Measurements from ENCODE around the gene XAB2. TPM values are rescaled to one million over a fixed set of nuclear protein-coding genes. Genes with fewer than 3 reads are reported as not detected.

XAB2 gene
- total RNA-seq, 2 experiments from 2014 or later: 118 to 121 TPM

DNA sequence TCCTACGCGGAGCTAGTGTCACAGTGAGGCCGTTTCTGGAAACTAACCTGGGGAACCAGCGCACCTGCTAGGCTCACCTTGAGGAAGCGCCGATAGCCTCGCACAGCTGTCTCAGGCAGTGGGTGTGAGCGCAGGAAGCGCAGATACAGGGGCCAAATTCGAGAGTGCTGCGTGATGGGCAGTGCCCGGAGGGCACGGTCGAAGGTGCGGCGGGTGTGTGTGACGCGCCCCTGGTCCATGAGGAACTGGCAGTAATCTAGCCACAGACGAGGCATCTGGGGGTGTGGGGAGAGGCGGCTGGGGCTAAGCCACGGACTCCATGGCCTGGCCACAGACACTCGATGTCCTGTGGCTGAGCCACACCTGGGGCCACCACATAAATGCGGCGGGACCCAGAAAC lies 2.2 kb downstream of the XAB2 start:
- H3K27me3 ChIP-seq (ENCODE audit: control insufficient read depth in 1 of 2, insufficient read depth in 2 of 2, low read length in 2 of 2): no peaks in the 10 kb centered on the region
- Mint-ChIP-seq H3K9me3 (no peaks in the 10 kb centered on the region), H3K27ac (no peak overlapping the region), H3K4me1 (ENCODE audit: low read depth) (peaks cover 38% of the 10 kb centered on the region), H3K27me3 (no peaks in the 10 kb centered on the region), H3K36me3 (ENCODE audit: low read depth) (peaks cover 67% of the 10 kb centered on the region), H3K4me3 (peak overlapping the region; percentile 62)
- ATAC-seq (ENCODE audit: poor library complexity) (no peak), DNase-seq (no peak)
- no peak overlapping the region for H3K4me3 ChIP-seq (ENCODE audit: low read length)
- intact Hi-C loops (cut with DNase I, micrococcal nuclease): loop anchor here in 1 of 2 experiments (5.0 kb wide), 1 partner anchor 90 kb away; the partner anchor contains the start of gene PNPLA6
- peaks cover 63% of the 10 kb centered on the region for H3K36me3 ChIP-seq (ENCODE audit: insufficient read depth, low read length)
- ChIA-PET POLR2A (interaction anchor here (0.8 kb wide), 1 partner anchor 31 kb away, joined by 3 read pairs; no protein-coding TSS in a partner anchor), CTCF (no interaction called here)
- TF ChIP-seq, protein P1, sequence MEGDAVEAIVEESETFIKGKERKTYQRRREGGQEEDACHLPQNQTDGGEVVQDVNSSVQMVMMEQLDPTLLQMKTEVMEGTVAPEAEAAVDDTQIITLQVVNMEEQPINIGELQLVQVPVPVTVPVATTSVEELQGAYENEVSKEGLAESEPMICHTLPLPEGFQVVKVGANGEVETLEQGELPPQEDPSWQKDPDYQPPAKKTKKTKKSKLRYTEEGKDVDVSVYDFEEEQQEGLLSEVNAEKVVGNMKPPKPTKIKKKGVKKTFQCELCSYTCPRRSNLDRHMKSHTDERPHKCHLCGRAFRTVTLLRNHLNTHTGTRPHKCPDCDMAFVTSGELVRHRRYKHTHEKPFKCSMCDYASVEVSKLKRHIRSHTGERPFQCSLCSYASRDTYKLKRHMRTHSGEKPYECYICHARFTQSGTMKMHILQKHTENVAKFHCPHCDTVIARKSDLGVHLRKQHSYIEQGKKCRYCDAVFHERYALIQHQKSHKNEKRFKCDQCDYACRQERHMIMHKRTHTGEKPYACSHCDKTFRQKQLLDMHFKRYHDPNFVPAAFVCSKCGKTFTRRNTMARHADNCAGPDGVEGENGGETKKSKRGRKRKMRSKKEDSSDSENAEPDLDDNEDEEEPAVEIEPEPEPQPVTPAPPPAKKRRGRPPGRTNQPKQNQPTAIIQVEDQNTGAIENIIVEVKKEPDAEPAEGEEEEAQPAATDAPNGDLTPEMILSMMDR (IDR thresholded peaks at IDR 0.05): no peak
- no peaks in the 10 kb centered on the region for H3K9me3 ChIP-seq (ENCODE audit: control insufficient read depth in 1 of 2, insufficient read depth in 1 of 2, low read length in 2 of 2)
- peaks cover 44% of the 10 kb centered on the region for H3K4me1 ChIP-seq (ENCODE audit: insufficient read depth, low read length)
- no peak overlapping the region for H3K27ac ChIP-seq (ENCODE audit: low read depth in 1 of 2, low read length in 2 of 2)

DNA sequence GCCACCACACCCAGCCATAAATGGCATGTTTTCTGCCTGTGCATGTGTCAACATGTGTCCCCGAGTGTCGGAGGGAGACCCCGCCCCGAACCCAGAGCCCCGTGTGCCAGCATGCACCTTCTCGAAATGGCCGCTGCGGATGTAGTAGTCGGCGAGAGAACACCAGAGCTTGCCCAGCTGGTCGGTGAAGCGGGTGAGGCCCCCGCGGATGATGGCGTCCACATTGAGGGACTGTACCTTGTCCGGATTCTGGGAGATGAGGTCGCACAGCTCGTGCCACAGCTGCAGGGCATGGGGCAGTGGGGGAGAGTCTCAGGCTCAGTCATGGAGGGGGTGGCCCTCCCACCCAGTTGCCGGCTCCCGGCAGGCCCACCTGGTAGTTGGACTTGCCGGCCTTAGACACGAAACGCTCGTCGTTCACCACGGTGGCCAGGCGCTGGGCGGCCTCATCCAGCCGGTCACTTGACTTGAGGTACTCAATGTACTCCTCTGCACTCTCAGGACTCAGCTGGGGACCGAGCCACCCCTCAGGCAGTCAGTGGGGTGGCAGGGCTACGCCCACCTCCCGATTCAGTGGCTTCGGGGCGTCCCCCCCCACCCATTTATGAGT lies 3.5 kb downstream of the XAB2 start:
- ATAC-seq (ENCODE audit: poor library complexity) (no peak), DNase-seq (no peak)
- CTCF ChIA-PET: interaction anchor here (0.7 kb wide), 1 partner anchor 257 kb away, joined by 3 read pairs; no protein-coding TSS in a partner anchor
- no peak overlapping the region for H3K4me3 Mint-ChIP-seq
- no peak overlapping the region for H3K27ac ChIP-seq (ENCODE audit: low read depth in 1 of 2, low read length in 2 of 2)
- peaks cover 71% of the 10 kb centered on the region for H3K36me3 Mint-ChIP-seq (ENCODE audit: low read depth)
- no peaks in the 10 kb centered on the region for H3K27me3 Mint-ChIP-seq
- POLR2A ChIA-PET: no interaction called here
- H3K36me3 ChIP-seq (ENCODE audit: insufficient read depth, low read length): peaks cover 67% of the 10 kb centered on the region
- intact Hi-C loops (cut with DNase I, micrococcal nuclease): loop anchor here in 1 of 2 experiments (5.0 kb wide), 1 partner anchor 89 kb away; the partner anchor contains the start of gene PNPLA6
- H3K4me3 ChIP-seq (ENCODE audit: low read length): no peak overlapping the region
- H3K4me1 ChIP-seq (ENCODE audit: insufficient read depth, low read length): peaks cover 33% of the 10 kb centered on the region
- H3K27ac Mint-ChIP-seq: no peak overlapping the region
- H3K27me3 ChIP-seq (ENCODE audit: control insufficient read depth in 1 of 2, insufficient read depth in 2 of 2, low read length in 2 of 2): no peaks in the 10 kb centered on the region
- H3K9me3 ChIP-seq (ENCODE audit: control insufficient read depth in 1 of 2, insufficient read depth in 1 of 2, low read length in 2 of 2): no peaks in the 10 kb centered on the region
- H3K9me3 Mint-ChIP-seq: no peaks in the 10 kb centered on the region
- TF ChIP-seq, protein P1 (IDR thresholded peaks at IDR 0.05): no peak
- peaks cover 36% of the 10 kb centered on the region for H3K4me1 Mint-ChIP-seq (ENCODE audit: low read depth)

DNA sequence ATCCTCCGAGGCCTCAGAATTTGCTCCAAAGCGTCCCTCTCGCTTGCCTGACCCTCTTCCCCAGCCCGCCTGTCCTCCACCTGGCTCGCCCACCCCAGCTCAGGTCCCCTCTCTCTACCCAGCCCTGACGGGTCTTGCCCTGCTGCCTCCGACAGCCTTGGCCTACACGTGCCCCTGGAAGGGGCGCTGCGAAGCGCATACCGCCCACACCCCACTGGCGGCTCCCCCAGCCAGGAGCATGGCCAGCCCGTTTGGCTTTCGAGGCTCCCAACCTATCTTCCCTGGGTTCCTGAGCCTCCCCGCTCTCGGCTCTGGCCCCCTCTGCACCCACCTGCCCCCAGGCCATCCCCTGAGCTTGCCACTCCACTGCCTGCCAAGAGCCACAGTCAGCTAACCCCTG lies 4.5 kb downstream of the XAB2 start:
- no peaks in the 10 kb centered on the region for H3K9me3 Mint-ChIP-seq
- Histone ChIP-seq H3K27ac (ENCODE audit: low read depth in 1 of 2, low read length in 2 of 2) (no peak overlapping the region), H3K4me3 (ENCODE audit: low read length) (no peak overlapping the region), H3K4me1 (ENCODE audit: insufficient read depth, low read length) (peaks cover 23% of the 10 kb centered on the region), H3K27me3 (ENCODE audit: control insufficient read depth in 1 of 2, insufficient read depth in 2 of 2, low read length in 2 of 2) (no peaks in the 10 kb centered on the region), H3K9me3 (ENCODE audit: control insufficient read depth in 1 of 2, insufficient read depth in 1 of 2, low read length in 2 of 2) (no peaks in the 10 kb centered on the region), H3K36me3 (ENCODE audit: insufficient read depth, low read length) (peaks cover 78% of the 10 kb centered on the region)
- POLR2A ChIA-PET: no interaction called here
- CTCF ChIA-PET: interaction anchor here (0.7 kb wide), 1 partner anchor 175 kb away, joined by 4 read pairs; no protein-coding TSS in a partner anchor
- TF ChIP-seq, protein P1 (IDR thresholded peaks at IDR 0.05): no peak
- peaks cover 27% of the 10 kb centered on the region for H3K4me1 Mint-ChIP-seq (ENCODE audit: low read depth)
- H3K36me3 Mint-ChIP-seq (ENCODE audit: low read depth): peaks cover 72% of the 10 kb centered on the region
- H3K27ac Mint-ChIP-seq: no peak overlapping the region
- H3K27me3 Mint-ChIP-seq: no peaks in the 10 kb centered on the region
- DNase-seq (no peak), ATAC-seq (ENCODE audit: poor library complexity) (no peak)
- intact Hi-C loops (cut with DNase I, micrococcal nuclease): loop anchor here in 1 of 2 experiments (5.0 kb wide), 1 partner anchor 88 kb away; the partner anchor contains the start of gene PNPLA6
- no peak overlapping the region for H3K4me3 Mint-ChIP-seq

All from CD4-positive, alpha-beta T cell (primary cell).